Gastroesophageal sphincter (tissue), 4 donors: ENCODE data around the gene PCDHB14. TPM values are rescaled to one million over a fixed set of nuclear protein-coding genes. Genes with fewer than 3 reads are reported as not detected.
A peak's percentile ranks its signal among the peaks of the same experiment; 100 is the strongest.
"Not testable (repeated sequence)": the region's sequence is repeated elsewhere in the genome, so short reads cannot be mapped to it uniquely, and the experiment has no call there.

Experiments
- ATAC-seq: fragments of 150-250 bp; one replicate; pipeline ENCODE4 v1.9.1; 2016; ENCODE audit warnings: mild to moderate bottlenecking, moderate library complexity
- H3K27ac ChIP-seq, 4 donors: fragments of 200-600 bp; sonication (generic) in 3 of 4; 1 replicate in 3 of 4; 2 replicates in 1 of 4; pipeline ENCODE4 v1.5.1; 2016 to 2019
- H3K27me3 ChIP-seq: fragments of 200-600 bp; sonication (generic); one replicate; pipeline ENCODE4 v1.5.1; 2019
- H3K36me3 ChIP-seq, 2 donors: fragments of 200-600 bp; sonication (generic); one replicate each; pipeline ENCODE4 v1.5.1; 2019; ENCODE audit warnings: control low read depth in 1 of 2
- H3K4me1 ChIP-seq, 3 donors: fragments of 200-600 bp; sonication (generic); 1 replicate in 2 of 3; 2 replicates in 1 of 3; pipeline ENCODE4 v1.5.1; 2016 to 2019; ENCODE audit warnings: control low read depth in 2 of 3
- H3K4me3 ChIP-seq, 2 donors: fragments of 200-600 bp; sonication (generic); one replicate each; pipeline ENCODE4 v1.5.1; 2019; ENCODE audit warnings: mild to moderate bottlenecking in 1 of 2, moderate library complexity in 1 of 2
- H3K9me3 ChIP-seq, 3 donors: fragments of 200-600 bp; sonication (generic); one replicate each; pipeline ENCODE4 v1.5.1; 2017 to 2019; ENCODE audit warnings: control low read depth in 2 of 3
- EP300 ChIP-seq: sonication (generic); formaldehyde crosslinking; IDR thresholded peaks from one replicate; pipeline ENCODE4 v1.6.1; 2017; ENCODE audit warnings: antibody characterized with exemption, mild to moderate bottlenecking
- POLR2A ChIP-seq, 2 donors: fragments of 450-650 bp; IDR thresholded peaks; one replicate each; pipeline ENCODE4 v1.6.1; 2017; ENCODE audit warnings: antibody characterized with exemption in 2 of 2, mild to moderate bottlenecking in 2 of 2, moderate library complexity in 1 of 2
- POLR2AphosphoS5 ChIP-seq: sonication (generic); formaldehyde crosslinking; IDR thresholded peaks from one replicate; pipeline ENCODE4 v1.6.1; 2017; ENCODE audit warnings: antibody characterized with exemption
- WGBS, 2 donors: methylation state at CpG; one replicate each; pipeline ENCODE4 v1.1.5; 2018; ENCODE audit warnings: low coverage in 1 of 2; 5-methylcytosine and 5-hydroxymethylcytosine counted together
- total RNA-seq, 4 donors: library from RNA; depleted of rRNA; stranded (reverse); fragments of >200 nt; gene quantifications; one replicate each; pipeline ENCODE4 v1.1.0, GENCODE V29; 2016
- TF ChIP-seq, protein P1 (sequence below), 4 experiments: fragments of 200-600 bp in 2 of 4; fragments of 450-650 bp in 2 of 4; sonication (generic) in 1 of 4; IDR thresholded peaks; one replicate each; pipeline ENCODE4 v1.5.1; 2017 to 2019; ENCODE audit warnings: antibody characterized with exemption in 4 of 4, mild to moderate bottlenecking in 2 of 4, moderate library complexity in 2 of 4

The PCDHB14 gene
- total RNA-seq, 4 donors from 2014 or later: 5.4 to 12.8 (median 7.8) TPM

GRCh38 chr5:141180313-141180712 lies 42.8 kb upstream of the PCDHB14 start:
- Histone ChIP-seq H3K27me3 (peaks cover 68% of the 10 kb centered on the region), H3K4me3 (no peak overlapping the region), H3K36me3 (peaks cover 0 to 5% of the 10 kb centered on the region in 2 donors), H3K4me1 (no peaks in the 10 kb centered on the region), H3K27ac (no peak overlapping the region), H3K9me3 (peaks cover 3 to 80% (median 3%) of the 10 kb centered on the region in 3 donors)
- ATAC-seq: no peak
- 33 to 40% methylated on average over 1 of the region's 1 CpG for WGBS, 2 donors
- TF ChIP-seq POLR2AphosphoS5 (no peak), POLR2A (IDR thresholded peaks at IDR 0.05) (no peak), EP300 (no peak)
- TF ChIP-seq, protein P1, sequence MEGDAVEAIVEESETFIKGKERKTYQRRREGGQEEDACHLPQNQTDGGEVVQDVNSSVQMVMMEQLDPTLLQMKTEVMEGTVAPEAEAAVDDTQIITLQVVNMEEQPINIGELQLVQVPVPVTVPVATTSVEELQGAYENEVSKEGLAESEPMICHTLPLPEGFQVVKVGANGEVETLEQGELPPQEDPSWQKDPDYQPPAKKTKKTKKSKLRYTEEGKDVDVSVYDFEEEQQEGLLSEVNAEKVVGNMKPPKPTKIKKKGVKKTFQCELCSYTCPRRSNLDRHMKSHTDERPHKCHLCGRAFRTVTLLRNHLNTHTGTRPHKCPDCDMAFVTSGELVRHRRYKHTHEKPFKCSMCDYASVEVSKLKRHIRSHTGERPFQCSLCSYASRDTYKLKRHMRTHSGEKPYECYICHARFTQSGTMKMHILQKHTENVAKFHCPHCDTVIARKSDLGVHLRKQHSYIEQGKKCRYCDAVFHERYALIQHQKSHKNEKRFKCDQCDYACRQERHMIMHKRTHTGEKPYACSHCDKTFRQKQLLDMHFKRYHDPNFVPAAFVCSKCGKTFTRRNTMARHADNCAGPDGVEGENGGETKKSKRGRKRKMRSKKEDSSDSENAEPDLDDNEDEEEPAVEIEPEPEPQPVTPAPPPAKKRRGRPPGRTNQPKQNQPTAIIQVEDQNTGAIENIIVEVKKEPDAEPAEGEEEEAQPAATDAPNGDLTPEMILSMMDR (IDR thresholded peaks at IDR 0.05): no peak

DNA sequence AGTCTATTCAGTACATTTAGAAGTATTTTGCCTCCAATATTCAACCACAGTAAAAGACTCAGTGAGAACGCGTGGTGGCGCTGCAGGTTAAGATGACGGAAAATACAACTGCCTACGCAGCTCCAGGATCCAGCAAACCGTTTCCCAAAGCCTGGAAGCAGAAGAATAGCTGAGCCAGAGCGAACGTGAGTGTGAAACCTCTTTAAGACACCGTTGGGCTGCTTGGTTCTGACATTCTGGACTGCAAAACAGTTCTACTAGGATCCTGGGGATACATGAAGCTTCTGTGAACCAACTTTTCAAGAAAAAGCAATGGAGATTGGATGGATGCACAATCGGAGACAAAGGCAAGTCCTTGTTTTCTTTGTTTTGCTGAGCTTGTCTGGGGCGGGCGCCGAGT lies 40.9 kb upstream of the PCDHB14 start, which contains the start of gene PCDHB16:
TSS of gene PCDHB16 (plus strand) at position 140 of the 400 bp plus-strand sequence. CDS start at position 313, 173 bp downstream.
- H3K4me1 ChIP-seq: no peaks in the 10 kb centered on the region
- 4 to 36% methylated on average over 2 to 8 of the region's 13 CpGs for WGBS, 2 donors
- H3K27ac ChIP-seq: peak within 1 kb of the TSS in 3 of 4 donors; percentile 15 to 61 (median 30)
- H3K36me3 ChIP-seq: peaks cover 0 to 5% of the 10 kb centered on the region in 2 donors
- TF ChIP-seq, protein P1 (IDR thresholded peaks at IDR 0.05): peak in 3 of 4 experiments; percentile 33 to 47 (median 40)
- TF ChIP-seq EP300: no peak
- ATAC-seq: peak; percentile 72
- H3K9me3 ChIP-seq: peaks cover 0 to 80% (median 0%) of the 10 kb centered on the region in 3 donors
- H3K27me3 ChIP-seq: peaks cover 49% of the 10 kb centered on the region
- H3K4me3 ChIP-seq: peak within 1 kb of the TSS; percentile 28 to 37

DNA sequence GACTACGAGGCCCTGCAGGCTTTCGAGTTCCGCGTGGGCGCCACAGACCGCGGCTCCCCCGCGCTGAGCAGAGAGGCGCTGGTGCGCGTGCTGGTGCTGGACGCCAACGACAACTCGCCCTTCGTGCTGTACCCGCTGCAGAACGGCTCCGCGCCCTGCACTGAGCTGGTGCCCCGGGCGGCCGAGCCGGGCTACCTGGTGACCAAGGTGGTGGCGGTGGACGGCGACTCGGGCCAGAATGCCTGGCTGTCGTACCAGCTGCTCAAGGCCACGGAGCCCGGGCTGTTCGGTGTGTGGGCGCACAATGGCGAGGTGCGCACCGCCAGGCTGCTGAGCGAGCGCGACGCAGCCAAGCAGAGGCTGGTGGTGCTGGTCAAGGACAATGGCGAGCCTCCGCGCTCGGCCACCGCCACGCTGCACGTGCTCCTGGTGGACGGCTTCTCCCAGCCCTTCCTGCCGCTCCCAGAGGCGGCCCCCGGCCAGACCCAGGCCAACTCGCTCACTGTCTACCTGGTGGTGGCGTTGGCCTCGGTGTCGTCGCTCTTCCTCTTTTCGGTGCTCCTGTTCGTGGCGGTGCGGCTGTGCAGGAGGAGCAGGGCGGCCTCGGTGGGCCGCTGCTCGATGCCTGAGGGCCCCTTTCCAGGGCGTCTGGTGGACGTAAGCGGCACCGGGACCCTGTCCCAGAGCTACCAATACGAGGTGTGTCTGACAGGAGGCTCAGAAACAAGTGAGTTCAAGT lies 38.9 kb upstream of the PCDHB14 start:
- not testable (repeated sequence) for H3K4me1 ChIP-seq, H3K36me3 ChIP-seq, H3K27ac ChIP-seq, H3K4me3 ChIP-seq, ATAC-seq
- Histone ChIP-seq H3K9me3 (peaks cover 0 to 83% (median 0%) of the 10 kb centered on the region in 3 donors), H3K27me3 (peaks cover 50% of the 10 kb centered on the region)
- 0 to 40% methylated on average over 1 of the region's 69 CpGs for WGBS, 2 donors

- no peak for ATAC-seq
- Histone ChIP-seq H3K27me3 (peaks cover 48% of the 10 kb centered on the region), H3K36me3 (peaks cover 0 to 9% of the 10 kb centered on the region in 2 donors), H3K27ac (no peak within 1 kb of the TSS), H3K4me1 (no peaks in the 10 kb centered on the region), H3K4me3 (no peak within 1 kb of the TSS), H3K9me3 (peaks cover 0 to 96% (median 0%) of the 10 kb centered on the region in 3 donors)
- WGBS, 2 donors: 25 to 28% methylated on average over 7 of the region's 9 CpGs
- TF ChIP-seq, protein P1 (IDR thresholded peaks at IDR 0.05): peak in 1 of 4 experiments; percentile 17
- TF ChIP-seq POLR2A (IDR thresholded peaks at IDR 0.05) (no peak), EP300 (no peak), POLR2AphosphoS5 (no peak)
Observed at GRCh38 chr5:141186897-141187512, 36.1 kb upstream of the PCDHB14 start, which contains the start of gene PCDHB9. TSS of gene PCDHB9 (plus strand) at chr5:141187161. CDS start at chr5:141187319, 158 bp downstream.

GRCh38 chr5:141188682-141189081 lies 34.5 kb upstream of the PCDHB14 start:
- not testable (repeated sequence) for H3K27ac ChIP-seq, ATAC-seq, H3K4me3 ChIP-seq, H3K4me1 ChIP-seq, H3K36me3 ChIP-seq
- peaks cover 43% of the 10 kb centered on the region for H3K27me3 ChIP-seq
- no CpG with 5 or more reads among the region's 37 CpGs for WGBS, 2 donors
- H3K9me3 ChIP-seq: peaks cover 0 to 96% (median 3%) of the 10 kb centered on the region in 3 donors

DNA sequence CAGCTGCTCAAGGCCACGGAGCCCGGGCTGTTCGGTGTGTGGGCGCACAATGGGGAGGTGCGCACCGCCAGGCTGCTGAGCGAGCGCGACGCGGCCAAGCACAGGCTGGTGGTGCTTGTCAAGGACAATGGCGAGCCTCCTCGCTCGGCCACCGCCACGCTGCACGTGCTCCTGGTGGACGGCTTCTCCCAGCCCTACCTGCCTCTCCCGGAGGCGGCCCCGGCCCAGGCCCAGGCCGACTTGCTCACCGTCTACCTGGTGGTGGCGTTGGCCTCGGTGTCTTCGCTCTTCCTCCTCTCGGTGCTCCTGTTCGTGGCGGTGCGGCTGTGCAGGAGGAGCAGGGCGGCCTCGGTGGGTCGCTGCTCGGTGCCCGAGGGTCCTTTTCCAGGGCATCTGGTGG lies 34.0 kb upstream of the PCDHB14 start:
- peaks cover 41% of the 10 kb centered on the region for H3K27me3 ChIP-seq
- not testable (repeated sequence) for H3K4me3 ChIP-seq, H3K36me3 ChIP-seq, H3K4me1 ChIP-seq, ATAC-seq, H3K27ac ChIP-seq
- H3K9me3 ChIP-seq: peaks cover 0 to 94% (median 3%) of the 10 kb centered on the region in 3 donors
- WGBS, 2 donors: no CpG with 5 or more reads among the region's 35 CpGs
